Renal cortical epithelial cell (primary cell): ENCODE results near the gene SMAD5. TPM values are rescaled to one million over a fixed set of nuclear protein-coding genes. Genes with fewer than 3 reads are reported as not detected.

ENCODE experiments used
- DNase-seq: peaks from one replicate; pipeline ENCODE4 v3.0.0-alpha.2; 2011; ENCODE audit warnings: low read depth
- total RNA-seq: library from RNA; depleted of rRNA; stranded (reverse); fragments of >200 nt; gene quantifications from 2 replicates; pipeline ENCODE4 v1.2.3, GENCODE V29; 2014

SMAD5 gene
- total RNA-seq, 1 donor from 2014 or later, result 59.6 TPM

DNA sequence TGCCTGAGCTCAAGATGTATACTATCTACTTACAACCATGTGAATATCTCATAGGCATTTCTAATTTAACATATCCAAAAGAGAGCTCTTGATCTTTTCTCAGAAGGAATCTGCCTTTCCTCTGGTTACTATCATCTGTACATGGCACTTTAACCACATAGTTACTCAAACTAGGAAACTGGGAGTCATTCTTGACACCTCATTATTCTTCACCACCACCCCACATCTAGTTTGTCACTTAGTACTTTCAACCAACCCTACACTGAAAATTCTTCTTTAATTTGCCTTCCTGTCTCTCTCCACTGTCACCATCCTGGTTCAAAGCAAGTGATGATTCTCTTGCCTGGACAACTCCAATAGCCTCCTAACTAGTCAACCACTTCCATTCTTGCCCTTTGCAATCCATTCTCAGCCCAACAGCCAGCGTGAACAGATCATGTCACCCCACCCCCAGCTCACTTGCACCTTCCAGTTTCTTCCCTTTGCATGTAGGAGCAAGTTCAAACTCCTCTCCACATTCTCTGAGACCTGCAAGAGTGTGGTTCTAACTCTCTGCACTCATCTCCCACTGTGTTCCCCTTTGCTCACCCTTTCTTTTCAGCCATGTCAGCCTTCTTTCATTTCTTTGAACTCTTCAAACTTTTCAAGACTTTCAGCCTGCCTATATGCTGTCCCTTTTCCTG is 17.3 kb upstream of the SMAD5 start:
- DNase-seq, result no peak

DNA sequence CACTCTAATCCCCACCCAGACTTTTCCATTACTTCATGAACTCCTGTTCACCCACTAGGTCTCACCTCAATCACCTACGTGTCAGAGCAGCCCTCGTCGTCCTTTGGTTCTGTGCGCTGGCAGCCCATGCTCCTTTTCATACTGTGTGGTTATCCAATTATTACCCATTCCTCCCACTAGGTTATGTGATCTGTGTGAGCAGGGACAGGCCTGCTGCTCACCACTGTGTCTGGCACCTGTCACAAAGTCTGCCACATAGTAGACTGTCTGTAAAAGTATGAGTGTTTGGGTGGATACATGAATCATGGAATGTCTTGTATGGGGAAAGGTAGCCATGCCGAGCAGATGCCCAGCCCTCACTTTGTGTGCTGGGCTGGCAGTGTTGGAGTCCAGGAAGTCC is 12.1 kb upstream of the SMAD5 start:
- DNase-seq, result no peak

DNA sequence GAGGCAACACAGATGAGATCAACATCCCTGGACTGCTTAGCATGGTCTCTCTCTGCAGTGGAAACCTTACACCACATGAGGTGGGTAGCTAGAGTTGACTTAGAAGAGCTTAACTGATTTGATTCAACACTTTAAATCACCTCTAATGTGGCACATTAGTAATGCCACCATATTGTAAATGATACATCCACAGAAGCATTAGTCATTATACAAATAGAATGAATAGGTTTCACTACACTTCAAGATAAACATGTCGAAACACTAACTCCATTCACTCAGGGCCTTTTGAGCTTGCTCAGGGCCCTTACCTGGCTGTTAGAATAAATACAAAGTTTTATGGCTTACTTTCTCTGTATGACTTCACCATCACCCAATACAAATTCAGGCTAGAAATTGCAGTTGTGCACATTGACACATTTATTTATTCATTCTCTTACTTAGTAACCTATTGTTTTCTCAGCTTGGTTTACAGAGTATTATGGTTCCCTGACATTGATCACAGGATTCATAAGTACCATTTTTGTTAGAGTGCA is 9.3 kb upstream of the SMAD5 start:
- peak; percentile 97 for DNase-seq

DNA sequence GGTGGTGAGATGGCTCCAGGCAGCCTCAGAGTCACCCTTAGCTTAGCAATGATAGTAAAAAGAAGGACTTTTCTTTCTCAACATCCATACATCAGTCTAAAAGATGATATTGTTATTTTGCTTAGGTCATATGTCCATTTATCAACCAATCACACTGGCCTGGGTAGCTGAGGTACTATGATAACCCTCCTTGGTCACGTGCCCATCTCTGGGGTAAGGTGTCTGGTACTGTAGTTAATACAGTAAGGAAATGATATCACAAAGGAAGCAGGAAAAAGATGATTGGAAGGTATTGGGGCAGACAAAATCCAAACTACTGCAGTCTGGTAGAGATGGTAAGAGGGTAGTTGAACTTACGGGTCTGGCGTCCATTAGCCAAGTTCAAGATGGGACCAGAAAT is 5.1 kb upstream of the SMAD5 start:
- DNase-seq, result no peak

DNA sequence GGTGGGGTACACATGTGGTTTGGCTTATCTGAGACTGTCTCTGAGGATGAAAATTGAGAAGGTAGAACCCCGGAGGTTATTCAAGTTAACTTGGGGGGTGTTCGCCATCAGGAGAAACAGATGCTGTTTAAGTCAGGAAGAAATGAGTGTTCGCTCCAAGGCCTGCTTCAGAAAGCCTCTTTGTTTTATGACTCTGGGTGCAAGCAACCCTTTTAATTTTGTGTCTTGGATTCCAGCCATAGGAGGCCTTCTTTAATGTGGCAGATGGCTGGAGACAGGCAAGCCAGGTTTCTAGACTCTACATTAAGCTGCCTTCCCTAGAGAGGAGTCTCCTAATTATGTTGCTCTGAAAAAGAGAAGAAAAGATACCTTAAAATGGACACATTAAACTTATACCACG is 4.2 kb upstream of the SMAD5 start:
- no peak for DNase-seq

DNA sequence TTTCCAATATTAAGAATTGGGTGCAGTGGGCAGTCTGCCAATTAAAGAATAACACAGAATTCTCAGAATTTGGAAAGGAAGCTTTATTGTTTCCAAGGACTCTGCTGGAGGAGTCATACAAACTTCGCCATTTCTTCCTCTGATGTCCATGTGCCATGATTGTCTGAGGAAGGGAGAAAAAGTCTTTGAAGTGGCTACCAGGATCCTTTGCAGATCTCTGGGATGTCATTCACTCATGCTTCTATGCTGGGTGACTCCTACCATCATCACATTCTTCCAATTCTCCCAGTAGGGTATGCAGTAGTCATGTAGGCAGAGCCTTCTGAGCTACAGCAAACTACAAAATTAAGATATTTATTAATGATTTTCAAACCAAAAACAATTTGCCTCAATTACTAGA is 3.2 kb upstream of the SMAD5 start:
- no peak for DNase-seq

DNA sequence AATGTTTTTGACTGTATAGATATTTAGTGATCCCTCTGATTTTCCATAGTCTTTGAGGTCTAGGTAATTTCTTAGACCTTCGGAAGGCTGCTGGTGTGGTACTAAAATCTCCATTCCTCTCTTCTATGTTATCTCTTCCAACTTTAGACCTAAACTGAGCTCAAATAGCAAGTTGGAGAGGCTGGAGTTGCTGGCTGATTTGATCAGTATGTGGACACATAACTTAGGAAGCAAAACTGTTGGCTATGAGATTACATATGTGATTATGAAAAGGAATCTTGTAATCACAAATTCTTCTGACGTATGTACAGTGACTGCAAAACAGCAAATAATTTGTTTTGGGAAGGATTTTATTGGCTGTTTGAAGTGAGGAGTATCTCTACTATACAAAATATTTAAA is 2.1 kb upstream of the SMAD5 start:
- no peak for DNase-seq

DNA sequence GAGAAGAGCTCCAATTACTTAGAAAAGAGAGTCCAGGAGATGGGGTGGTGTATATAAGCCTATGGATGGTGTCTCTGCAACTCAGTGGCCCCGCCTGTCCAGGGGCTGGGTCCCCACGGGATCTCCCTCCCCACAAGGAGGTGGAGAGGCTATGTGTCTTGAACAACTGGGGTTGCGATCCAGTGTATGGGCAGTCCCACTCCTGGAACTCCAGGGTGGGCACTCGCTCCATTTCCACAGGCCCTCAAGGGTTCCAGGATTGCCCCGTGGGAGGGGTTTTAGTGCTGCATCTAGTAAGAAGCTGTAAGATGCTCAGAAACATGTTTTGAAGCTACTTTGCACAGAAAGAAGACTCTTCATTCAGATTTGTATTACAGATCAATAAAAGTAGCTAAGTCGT is 558 bp upstream of the SMAD5 start:
- peak; percentile 9 for DNase-seq

DNA sequence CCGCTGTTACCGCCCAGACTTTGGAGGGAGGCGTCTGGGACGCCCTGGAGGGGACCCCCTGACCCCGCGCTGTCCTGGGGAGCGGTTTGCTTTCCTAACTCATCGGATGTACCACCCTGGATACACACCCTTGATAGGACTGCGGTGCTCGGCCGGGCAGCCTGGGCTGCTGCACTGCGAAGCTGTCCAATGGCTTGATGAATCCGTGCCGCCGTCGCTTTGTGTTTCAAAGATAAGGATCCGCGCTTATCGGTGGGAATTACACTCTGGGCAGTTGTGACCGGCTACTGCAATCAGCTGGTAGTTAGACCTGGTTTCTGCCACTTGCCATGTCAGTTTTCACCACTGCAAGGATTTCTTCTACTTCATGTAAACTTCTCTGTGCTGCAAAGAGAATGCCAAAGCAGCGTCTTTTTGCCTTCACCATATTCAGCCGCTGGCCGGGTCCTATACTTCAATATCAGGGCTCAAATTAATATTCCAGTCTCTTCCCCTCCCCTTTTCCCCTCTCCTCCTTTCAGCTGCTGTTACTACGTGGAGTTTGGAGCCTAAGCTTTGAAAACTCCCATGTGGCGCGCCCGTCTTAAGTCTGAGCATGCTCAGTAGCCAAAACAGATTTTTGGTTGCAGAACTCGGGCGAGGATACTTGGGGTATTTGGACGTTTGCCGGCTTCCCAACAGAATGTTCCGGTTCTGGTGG is 727 bp downstream of the SMAD5 start:
- peak; percentile 38 for DNase-seq

DNA sequence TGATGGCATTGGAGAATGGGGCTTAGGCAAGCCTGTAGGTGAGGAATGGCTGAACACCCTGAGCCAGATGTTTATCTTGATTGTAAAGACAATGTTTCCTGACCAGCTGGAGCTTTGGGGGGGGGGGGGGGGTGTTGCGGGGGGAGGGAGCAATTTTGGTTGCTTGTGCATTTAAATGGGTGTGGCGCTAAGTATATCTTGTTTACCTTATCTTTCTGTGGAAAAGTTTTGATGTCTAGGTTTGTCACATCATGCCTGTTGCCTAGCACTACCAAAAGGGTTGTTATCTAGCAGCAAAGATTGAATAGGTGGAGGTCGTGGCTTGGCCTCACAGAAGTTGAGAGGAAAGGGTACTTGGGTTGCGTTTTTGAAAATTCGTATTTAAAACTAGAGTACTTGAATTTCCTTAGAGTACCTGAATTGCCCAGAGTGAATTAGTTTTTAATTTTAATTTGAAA is 1.3 kb downstream of the SMAD5 start:
- DNase-seq, result no peak

DNA sequence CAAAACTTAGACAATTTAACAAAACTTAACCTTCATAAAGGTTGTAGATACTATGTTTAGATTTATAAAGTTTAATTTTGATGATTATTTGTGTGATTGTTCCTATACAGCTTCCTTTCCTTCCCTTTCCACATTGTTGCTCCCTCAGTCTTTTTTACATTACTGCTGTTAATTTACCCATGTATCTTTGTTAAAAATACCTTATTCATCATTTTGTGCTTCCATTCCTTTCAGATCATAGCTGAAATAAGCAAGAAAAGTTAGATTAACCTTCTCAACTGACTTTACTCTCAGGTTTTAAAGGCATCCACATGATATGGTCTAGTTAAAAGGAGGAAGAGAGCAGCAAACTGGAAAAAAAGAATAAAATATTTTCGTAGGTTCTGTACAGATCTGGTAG is 2.0 kb downstream of the SMAD5 start:
- DNase-seq, result no peak

DNA sequence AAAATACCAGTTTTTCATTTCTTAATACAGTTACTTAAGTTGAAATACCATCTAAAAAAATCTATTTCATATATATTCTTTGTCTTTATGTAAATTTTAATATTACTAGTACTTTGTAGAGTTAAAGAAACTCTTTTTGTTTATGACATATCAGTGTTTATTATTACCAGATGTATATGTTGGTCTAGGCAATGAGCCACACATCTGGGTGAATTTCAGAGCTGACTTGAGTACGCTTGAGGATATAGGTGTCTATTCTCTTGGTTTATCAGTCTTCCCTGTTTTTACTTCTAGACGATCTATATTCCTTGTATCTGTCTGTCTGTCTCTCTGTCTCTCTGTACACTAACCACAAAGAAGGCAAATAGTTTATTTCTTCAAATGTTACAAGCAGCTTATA is 2.9 kb downstream of the SMAD5 start:
- no peak for DNase-seq

DNA sequence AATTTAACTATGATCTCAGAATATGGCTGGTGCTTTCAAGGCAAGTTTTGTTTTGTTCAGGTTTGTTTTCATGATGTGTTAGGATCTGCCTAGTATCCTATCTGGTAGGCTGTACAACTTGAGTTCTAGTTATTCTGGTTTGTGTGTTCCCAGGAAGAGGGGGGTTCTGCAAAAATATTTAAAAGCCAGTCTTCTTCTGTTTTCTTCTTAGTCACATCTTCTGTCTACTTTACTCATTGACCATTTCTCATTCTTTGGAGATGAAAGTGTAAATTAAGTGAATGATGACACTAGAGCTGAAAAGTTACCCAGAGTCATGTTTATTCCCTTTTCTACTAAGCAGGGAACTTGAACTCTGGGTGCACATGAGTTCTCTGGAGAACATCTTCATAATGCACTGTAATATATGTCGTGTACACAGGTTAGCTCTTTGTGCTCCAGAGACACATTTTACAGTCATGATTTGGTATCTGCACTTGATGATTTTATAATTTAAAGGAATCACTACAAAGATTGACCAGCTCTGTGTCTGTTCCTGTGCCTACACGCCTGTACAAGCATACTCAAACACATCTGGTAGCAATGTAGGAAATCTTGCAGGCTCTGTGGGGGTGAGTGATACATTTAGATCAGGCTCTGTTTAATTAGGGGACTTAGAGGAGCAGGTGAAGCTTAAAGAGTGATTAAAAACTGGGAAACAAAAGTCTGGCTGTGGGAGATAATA is 5.0 kb downstream of the SMAD5 start:
- no peak for DNase-seq

DNA sequence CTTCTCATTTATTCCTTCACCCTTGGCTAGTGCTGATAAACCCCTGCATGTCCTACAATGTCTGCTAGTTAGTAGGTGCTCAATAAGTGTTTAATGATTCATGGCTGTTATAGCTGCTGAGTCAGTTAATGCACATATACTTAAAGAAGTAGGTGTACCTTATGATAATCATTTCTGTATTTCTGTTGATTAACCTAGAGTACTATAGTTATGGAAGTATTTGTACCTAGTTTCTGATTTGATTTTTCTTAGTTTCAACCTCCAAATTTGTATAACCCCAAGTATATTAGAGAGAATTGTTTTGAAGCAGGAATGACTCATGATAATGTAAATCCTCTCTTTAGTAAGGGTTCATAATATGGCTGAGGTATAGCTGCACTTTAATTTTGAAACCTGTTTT is 8.9 kb downstream of the SMAD5 start:
- no peak for DNase-seq

DNA sequence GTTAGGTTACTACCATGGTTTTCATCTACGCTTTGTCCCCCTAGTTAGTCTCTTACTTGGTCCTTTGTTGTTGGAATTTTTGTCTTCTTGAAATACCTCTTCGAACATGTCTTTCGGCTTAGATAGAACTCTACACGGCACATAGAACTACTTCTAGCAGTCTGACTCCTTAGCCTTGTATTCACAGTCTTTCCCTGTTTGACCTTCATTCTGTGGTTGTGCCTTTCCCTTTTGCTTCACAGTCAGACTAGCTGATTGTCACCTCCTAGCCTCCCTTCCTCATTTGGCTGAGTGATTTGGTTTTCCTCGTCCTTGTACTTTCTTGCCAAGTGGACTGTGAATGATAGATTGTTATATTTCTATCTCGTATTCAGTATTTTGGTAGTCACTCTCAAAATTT is 10.7 kb downstream of the SMAD5 start:
- no peak for DNase-seq

DNA sequence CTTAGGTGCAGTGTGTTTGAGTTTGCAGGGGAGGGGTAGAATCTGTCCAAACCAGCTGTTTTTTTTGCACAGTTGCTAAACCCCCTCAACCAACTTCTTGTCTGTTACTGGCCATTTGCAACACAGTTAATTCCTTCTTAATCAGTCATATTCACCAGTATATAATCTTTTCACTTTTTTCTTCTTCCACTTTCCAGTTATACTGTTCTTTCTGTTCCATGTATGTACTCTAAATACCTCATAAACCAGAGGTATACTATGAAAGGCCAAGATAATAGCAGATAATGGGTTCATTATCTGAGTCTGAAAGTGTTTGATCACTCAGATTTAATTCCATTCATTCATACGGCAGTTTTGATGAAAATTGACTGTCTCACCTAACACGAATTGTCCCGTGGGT is 11.1 kb downstream of the SMAD5 start:
- no peak for DNase-seq

DNA sequence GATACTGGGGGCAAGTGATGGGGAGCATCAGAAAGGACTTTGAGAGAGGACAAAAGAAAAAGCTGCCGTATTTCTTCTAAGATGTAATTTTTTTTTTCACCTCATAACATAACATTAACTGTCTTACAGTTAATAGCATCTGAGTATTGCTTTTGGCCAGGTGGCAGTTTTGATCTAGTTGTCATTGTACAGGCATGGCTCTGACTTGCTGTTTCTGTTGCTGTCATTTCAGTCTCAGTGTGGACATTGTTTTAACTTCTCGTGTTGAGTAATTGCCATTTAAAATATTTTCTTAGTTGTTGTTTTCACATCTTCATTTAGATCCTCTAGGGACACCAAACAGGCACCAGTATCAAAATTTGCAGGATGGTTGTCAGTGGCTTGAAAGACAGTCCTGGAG is 12.4 kb downstream of the SMAD5 start:
- DNase-seq, result no peak

DNA sequence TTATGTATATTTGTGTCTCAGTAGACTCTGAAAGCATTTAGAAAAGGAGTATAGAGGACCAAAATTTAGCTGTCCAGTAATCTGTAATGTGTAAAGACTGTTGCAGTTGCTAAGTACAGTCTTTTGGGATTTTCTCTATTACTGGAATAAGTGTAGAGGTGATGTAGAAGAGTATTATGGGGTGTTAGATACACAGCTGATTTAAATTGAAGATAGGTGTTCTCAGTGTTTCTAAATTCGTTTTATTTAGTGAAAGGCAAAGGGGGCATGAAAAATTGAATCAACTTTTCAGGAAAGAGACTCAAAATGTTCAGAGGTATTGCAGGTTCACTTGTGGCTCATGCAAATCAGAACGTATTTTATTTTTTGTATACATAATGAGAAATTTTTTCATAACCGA is 13.6 kb downstream of the SMAD5 start:
- no peak for DNase-seq

DNA sequence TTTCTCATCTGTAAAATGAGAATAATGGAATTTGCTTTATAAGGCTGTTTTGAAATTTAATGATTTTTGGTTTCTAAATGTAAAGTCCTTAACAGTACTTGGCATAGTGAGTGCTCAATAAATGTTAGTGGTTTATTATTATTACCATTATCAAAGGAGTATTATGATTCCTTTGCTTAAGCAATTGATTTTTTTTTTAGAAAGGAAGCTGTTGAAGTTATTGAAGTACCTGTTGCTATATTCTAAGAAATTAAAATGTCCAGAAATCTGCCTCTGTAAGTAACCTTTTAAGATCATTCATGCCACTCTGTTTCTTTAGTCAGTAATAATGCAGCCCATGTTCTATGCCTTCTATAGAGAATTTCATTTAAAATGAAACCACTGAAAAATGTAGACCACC is 15.0 kb downstream of the SMAD5 start:
- no peak for DNase-seq

DNA sequence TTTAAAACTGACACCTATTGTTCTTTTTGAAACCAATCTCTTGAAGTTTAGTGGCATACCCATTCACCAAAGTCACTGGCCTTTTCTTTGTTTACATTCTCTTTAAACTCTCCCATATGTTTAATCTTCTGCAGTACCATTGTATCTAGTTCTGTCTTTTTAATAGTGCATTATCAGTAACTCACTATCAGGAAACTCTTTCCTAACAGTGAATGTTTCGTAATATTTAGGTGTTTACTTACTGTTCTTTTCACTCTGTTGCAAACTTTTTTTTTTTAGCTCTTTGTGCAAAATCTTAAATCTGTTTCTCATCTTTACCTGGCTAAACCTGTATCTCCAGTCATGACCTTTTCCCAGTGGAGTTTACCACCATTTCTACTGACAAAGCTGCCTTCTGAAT is 17.2 kb downstream of the SMAD5 start:
- DNase-seq, result peak; percentile 16

DNA sequence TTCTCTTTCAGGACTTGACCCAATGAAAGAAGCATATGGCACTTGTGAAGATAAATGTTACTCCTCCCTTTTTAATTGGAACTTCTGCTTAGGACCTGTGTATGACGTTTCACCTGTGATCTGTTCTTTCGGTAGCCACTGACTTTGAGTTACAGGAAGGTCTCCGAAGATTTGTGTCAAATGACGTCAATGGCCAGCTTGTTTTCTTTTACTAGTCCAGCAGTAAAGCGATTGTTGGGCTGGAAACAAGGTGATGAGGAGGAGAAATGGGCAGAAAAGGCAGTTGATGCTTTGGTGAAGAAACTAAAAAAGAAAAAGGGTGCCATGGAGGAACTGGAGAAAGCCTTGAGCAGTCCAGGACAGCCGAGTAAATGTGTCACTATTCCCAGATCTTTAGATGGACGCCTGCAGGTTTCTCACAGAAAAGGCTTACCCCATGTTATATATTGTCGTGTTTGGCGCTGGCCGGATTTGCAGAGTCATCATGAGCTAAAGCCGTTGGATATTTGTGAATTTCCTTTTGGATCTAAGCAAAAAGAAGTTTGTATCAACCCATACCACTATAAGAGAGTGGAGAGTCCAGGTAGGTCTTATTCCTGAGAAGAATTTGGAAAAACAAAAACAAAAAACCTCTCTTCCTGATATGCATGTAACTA is 21.1 kb downstream of the SMAD5 start:
- DNase-seq, result no peak

DNA sequence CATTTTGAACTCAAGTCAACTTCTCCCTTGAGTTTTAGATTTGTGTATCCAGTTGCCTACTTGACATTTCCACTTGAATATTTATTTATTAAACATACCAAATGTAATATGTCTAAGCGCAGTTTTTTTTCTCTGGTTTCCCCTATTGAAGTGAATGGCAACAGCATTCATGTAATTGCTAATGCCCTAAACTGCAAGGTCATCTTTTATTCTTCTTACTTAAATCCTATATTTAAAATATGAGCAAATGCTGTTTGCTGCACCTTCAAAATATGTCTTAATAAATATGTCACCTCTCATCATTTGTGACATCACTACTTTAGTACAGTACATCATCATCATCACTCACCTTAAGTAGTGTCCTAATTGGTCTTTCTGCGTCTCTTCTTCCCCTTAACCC is 22.4 kb downstream of the SMAD5 start:
- no peak for DNase-seq
